Hepatocyte (in vitro differentiated cells): Measurements from ENCODE around the gene NPC1.

Experiments used
- EZH2 ChIP-seq: fragments of 200-600 bp; sonication (generic); IDR thresholded peaks from 2 replicates; pipeline ENCODE4 v1.6.1; 2016; ENCODE audit warnings: antibody characterized with exemption, mild to moderate bottlenecking, borderline replicate concordance
- TF ChIP-seq, protein P1 (sequence below): fragments of 200-600 bp; sonication (generic); IDR thresholded peaks from 2 replicates; pipeline ENCODE4 v1.5.1; 2016; ENCODE audit warnings: antibody characterized with exemption, mild to moderate bottlenecking; ENCODE audit not compliant: poor library complexity

DNA sequence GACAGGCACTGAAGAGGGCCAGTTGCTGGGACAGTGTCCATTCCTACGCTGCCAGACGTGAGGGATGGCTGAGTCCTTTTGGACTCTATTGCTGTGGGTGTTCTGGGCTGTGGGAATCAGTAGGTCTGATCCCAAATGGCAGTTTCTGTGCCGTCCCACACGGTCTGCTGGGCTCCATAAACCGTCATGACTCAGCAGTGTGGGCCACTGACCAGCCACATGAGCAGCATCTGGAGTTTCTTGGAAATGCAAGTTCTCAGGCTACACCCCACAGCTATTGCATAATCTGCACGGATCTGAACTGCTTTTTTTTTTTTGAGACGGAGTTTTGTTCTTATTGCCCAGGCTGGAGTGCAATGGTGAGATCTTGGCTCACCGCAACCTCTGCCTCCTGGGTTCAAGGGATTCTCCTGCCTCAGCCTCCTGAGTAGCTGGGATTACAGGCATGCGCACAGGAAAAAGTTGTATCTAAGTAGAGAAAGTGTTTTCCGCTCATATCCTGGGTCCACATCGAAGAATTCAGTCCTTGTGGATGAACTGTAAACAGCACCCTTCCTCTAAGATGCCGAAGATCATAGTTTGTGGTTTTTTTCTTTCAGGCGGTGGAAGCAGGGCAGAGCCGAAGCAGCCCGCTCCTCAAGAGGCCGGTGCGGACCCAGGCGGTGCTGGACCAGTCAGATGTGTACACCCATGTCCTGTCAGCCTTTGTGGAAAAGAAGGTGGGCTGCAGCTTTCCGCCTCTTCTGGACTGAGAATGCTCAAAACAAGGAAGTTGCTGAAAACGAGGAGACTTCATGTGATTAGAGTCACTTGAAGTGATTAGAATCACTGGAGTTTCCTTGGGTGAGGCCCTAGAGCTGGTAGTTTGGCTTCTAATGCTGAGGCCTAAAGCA lies 57.5 kb downstream of the NPC1 start:
- TF ChIP-seq, protein P1, sequence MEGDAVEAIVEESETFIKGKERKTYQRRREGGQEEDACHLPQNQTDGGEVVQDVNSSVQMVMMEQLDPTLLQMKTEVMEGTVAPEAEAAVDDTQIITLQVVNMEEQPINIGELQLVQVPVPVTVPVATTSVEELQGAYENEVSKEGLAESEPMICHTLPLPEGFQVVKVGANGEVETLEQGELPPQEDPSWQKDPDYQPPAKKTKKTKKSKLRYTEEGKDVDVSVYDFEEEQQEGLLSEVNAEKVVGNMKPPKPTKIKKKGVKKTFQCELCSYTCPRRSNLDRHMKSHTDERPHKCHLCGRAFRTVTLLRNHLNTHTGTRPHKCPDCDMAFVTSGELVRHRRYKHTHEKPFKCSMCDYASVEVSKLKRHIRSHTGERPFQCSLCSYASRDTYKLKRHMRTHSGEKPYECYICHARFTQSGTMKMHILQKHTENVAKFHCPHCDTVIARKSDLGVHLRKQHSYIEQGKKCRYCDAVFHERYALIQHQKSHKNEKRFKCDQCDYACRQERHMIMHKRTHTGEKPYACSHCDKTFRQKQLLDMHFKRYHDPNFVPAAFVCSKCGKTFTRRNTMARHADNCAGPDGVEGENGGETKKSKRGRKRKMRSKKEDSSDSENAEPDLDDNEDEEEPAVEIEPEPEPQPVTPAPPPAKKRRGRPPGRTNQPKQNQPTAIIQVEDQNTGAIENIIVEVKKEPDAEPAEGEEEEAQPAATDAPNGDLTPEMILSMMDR = no peak
- no peak for TF ChIP-seq EZH2
